ENCODE measurements around the gene SSBP4. TPM values are rescaled to one million over a fixed set of nuclear protein-coding genes. Genes with fewer than 3 reads are reported as not detected.

Gene SSBP4
- total RNA-seq, 1 experiment from 2014 or later = 97.5 TPM

- ATAC-seq = no peak
- intact Hi-C loops (cut with micrococcal nuclease) = no loop called here
- POLR2A ChIA-PET (ENCODE audit: unreplicated experiment) = no interaction called here
Measured at GRCh38 chr19:18430417-18431144, 11.4 kb downstream of the SSBP4 start.

GRCh38 chr19:18431351-18432197 lies 12.4 kb downstream of the SSBP4 start:
- Histone ChIP-seq H3K27ac (ENCODE audit: low read length) (no peak overlapping the region), H3K27me3 (ENCODE audit: low read length) (no peaks in the 10 kb centered on the region), H3K36me3 (ENCODE audit: low read depth, low read length) (no peaks in the 10 kb centered on the region), H2AFZ (ENCODE audit: low read length) (no peak overlapping the region), H3F3A (ENCODE audit: low read length, unreplicated experiment) (no peaks in the 10 kb centered on the region), H3K9me3 (ENCODE audit: low read length) (no peaks in the 10 kb centered on the region), H4K20me1 (ENCODE audit: low read length) (no peaks in the 10 kb centered on the region), H3K4me3 (ENCODE audit: low read length) (no peak overlapping the region), H3K9ac (ENCODE audit: low read length) (no peak overlapping the region), H3K9me2 (replicated peaks; ENCODE audit: low read length) (no peaks in the 10 kb centered on the region), H3K4me2 (ENCODE audit: low read length) (no peak overlapping the region), H3K79me2 (ENCODE audit: low read length) (no peaks in the 10 kb centered on the region), H3K4me1 (ENCODE audit: insufficient read depth, low read length) (no peaks in the 10 kb centered on the region)
- ATAC-seq = no peak
- TF ChIP-seq CTCF (conservative IDR thresholded peaks at IDR 0.05; ENCODE audit: low read depth, low read length) (no peak), EZH2phosphoT487 (IDR thresholded peaks at IDR 0.05; ENCODE audit: borderline replicate concordance, low read length) (no peak), EZH2 (IDR thresholded peaks at IDR 0.05; ENCODE audit: low read length, unreplicated experiment) (no peak)
- intact Hi-C loops (cut with micrococcal nuclease) = no loop called here
- DNase-seq = no peak
- ChIA-PET CTCF (no interaction called here), POLR2A (ENCODE audit: unreplicated experiment) (no interaction called here)
- no TSS peak for BruUV-seq (replicated peaks)

More at GRCh38 chr19:18430417-18431144, 11.4 kb downstream of the SSBP4 start:
- no TSS peak for BruUV-seq (replicated peaks)
- no peak for DNase-seq
- Histone ChIP-seq H3K36me3 (ENCODE audit: low read depth, low read length) (no peaks in the 10 kb centered on the region), H3K27me3 (ENCODE audit: low read length) (no peaks in the 10 kb centered on the region), H3K9me3 (ENCODE audit: low read length) (no peaks in the 10 kb centered on the region), H3K4me2 (ENCODE audit: low read length) (no peak overlapping the region), H3K9me2 (replicated peaks; ENCODE audit: low read length) (no peaks in the 10 kb centered on the region), H3K27ac (ENCODE audit: low read length) (no peak overlapping the region), H3F3A (ENCODE audit: low read length, unreplicated experiment) (no peaks in the 10 kb centered on the region), H3K4me1 (ENCODE audit: insufficient read depth, low read length) (no peaks in the 10 kb centered on the region), H2AFZ (ENCODE audit: low read length) (no peak overlapping the region), H3K4me3 (ENCODE audit: low read length) (no peak overlapping the region), H3K9ac (ENCODE audit: low read length) (no peak overlapping the region), H4K20me1 (ENCODE audit: low read length) (no peaks in the 10 kb centered on the region), H3K79me2 (ENCODE audit: low read length) (no peaks in the 10 kb centered on the region)
- TF ChIP-seq CTCF (conservative IDR thresholded peaks at IDR 0.05; ENCODE audit: low read depth, low read length) = no peak
- CTCF ChIA-PET = no interaction called here

Measured in PC-3 (cell line).